H1 (cell line): ENCODE data around the gene SNX19.

Experiments used
- CEBPB ChIP-seq: IDR thresholded peaks from 2 replicates; pipeline ENCODE4 v1.6.1; 2012; ENCODE audit warnings: low read depth, low read length
- EZH2 ChIP-seq: fragments of 200-600 bp; sonication (generic); IDR thresholded peaks from 2 replicates; pipeline ENCODE4 v1.7.1; 2012; ENCODE audit warnings: low read depth, mild to moderate bottlenecking, moderate library complexity, low read length, inconsistent platforms; ENCODE audit not compliant: severe bottlenecking
- GTF2F1 ChIP-seq: IDR thresholded peaks from 2 replicates; pipeline ENCODE4 v1.6.1; 2012; ENCODE audit warnings: low read depth, low read length, improper control_type of control experiment, borderline replicate concordance
- NANOG ChIP-seq: IDR thresholded peaks from 2 replicates; pipeline ENCODE4 v1.6.1; 2011; ENCODE audit warnings: low read length, low read depth, mild to moderate bottlenecking, inconsistent platforms; ENCODE audit not compliant: insufficient read depth, poor library complexity, severe bottlenecking
- POLR2AphosphoS5 ChIP-seq: IDR thresholded peaks from 2 replicates; pipeline ENCODE4 v1.6.1; 2011; ENCODE audit warnings: low read depth, low read length
- TEAD4 ChIP-seq: IDR thresholded peaks from 2 replicates; pipeline ENCODE4 v1.6.1; 2012; ENCODE audit warnings: low read depth, low read length, inconsistent platforms, mixed read lengths
- YY1 ChIP-seq: IDR thresholded peaks from 2 replicates; pipeline ENCODE4 v1.6.1; 2011; ENCODE audit warnings: low read depth, mild to moderate bottlenecking, low read length
- TF ChIP-seq, protein P1 (sequence below), 3 experiments: IDR thresholded peaks; 1 replicate in 2 of 3; 2 replicates in 1 of 3; pipeline versions ENCODE4 v1.5.1 to v1.6.1; 2011; ENCODE audit warnings: low read length in 3 of 3, mild to moderate bottlenecking in 3 of 3, inconsistent platforms in 2 of 3, low read depth in 1 of 3, moderate library complexity in 1 of 3; ENCODE audit not compliant: insufficient read depth in 1 of 3; ENCODE audit errors: control extremely low read depth in 1 of 3
- TF ChIP-seq, protein P2 (sequence below): IDR thresholded peaks from 2 replicates; pipeline ENCODE4 v1.6.1; 2011; ENCODE audit warnings: low read depth, mild to moderate bottlenecking, low read length; ENCODE audit not compliant: insufficient read depth

DNA sequence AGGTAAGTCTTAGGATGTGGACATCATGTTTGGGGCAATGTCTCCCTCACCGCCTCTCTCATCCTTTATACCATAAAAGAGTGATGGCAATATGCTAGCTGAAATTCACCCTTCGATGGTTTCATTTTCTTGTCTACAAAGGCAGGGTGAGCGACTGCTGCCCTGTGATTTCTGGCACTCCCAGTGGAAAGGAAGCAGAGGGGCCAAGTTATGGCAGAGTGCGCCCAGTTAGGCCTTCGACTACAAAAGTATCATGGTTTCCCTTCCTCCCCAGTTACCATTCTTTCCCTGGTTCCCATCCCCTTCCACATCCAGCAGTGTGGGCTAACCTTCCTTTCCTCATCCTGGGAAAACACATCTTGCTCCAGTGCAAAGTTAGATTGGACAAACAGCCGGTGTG, 43.8 kb downstream of the SNX19 start:
- TF ChIP-seq GTF2F1 (no peak), NANOG (no peak), POLR2AphosphoS5 (no peak), YY1 (no peak), EZH2 (no peak), CEBPB (no peak), TEAD4 (no peak)
- TF ChIP-seq, protein P1, sequence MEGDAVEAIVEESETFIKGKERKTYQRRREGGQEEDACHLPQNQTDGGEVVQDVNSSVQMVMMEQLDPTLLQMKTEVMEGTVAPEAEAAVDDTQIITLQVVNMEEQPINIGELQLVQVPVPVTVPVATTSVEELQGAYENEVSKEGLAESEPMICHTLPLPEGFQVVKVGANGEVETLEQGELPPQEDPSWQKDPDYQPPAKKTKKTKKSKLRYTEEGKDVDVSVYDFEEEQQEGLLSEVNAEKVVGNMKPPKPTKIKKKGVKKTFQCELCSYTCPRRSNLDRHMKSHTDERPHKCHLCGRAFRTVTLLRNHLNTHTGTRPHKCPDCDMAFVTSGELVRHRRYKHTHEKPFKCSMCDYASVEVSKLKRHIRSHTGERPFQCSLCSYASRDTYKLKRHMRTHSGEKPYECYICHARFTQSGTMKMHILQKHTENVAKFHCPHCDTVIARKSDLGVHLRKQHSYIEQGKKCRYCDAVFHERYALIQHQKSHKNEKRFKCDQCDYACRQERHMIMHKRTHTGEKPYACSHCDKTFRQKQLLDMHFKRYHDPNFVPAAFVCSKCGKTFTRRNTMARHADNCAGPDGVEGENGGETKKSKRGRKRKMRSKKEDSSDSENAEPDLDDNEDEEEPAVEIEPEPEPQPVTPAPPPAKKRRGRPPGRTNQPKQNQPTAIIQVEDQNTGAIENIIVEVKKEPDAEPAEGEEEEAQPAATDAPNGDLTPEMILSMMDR (IDR thresholded peaks at IDR 0.05; ENCODE audit: control extremely low read depth in 1 of 3, insufficient read depth in 1 of 3, low read depth in 1 of 3, low read length in 3 of 3) = no peak
- TF ChIP-seq, protein P2, sequence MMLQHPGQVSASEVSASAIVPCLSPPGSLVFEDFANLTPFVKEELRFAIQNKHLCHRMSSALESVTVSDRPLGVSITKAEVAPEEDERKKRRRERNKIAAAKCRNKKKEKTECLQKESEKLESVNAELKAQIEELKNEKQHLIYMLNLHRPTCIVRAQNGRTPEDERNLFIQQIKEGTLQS = no peak
